HEK293 (cell line): ENCODE results near the gene LRP6.
A peak's percentile ranks its signal among the peaks of the same experiment; 100 is the strongest.

Source experiments
- CTCF ChIA-PET: fragments of 350-600 bp; formaldehyde crosslinking; extraction: SDS; loops from one replicate; lab custom pipeline; 2021; ENCODE audit warnings: antibody characterized with exemption; lab: Yijun Ruan, JAX
- POLR2A ChIA-PET: fragments of 300-600 bp; formaldehyde crosslinking; extraction: SDS; loops from one replicate; lab custom pipeline; 2020; ENCODE audit warnings: antibody characterized with exemption, inconsistent platforms; lab: Yijun Ruan, JAX
- H3K27ac ChIP-seq: fragments of 200-500 bp; sonication (Bioruptor generic); 2 replicates; pipeline ENCODE4 v1.5.1; 2014; ENCODE audit warnings: low read depth, low read length, control low read depth, inconsistent platforms; ENCODE audit errors: extremely low read depth
- H3K36me3 ChIP-seq, 2 experiments: fragments of 200-500 bp in 1 of 2; sonication (Bioruptor generic) in 1 of 2; 1 replicate in 1 of 2; 2 replicates in 1 of 2; pipeline ENCODE4 v1.5.1; 2014 to 2017; ENCODE audit warnings: inconsistent platforms in 2 of 2, low read length in 2 of 2; ENCODE audit not compliant: control insufficient read depth in 2 of 2, insufficient read depth in 1 of 2
- H3K4me1 ChIP-seq: fragments of 200-500 bp; sonication (Bioruptor generic); 2 replicates; pipeline ENCODE4 v1.5.1; 2014; ENCODE audit warnings: mild to moderate bottlenecking, low read length, inconsistent platforms; ENCODE audit not compliant: control insufficient read depth, insufficient read depth
- H3K4me3 ChIP-seq: 2 replicates; pipeline ENCODE4 v1.5.1; 2011; ENCODE audit warnings: low read depth, mild to moderate bottlenecking, control low read depth, low read length, moderate library complexity
- H3K9me3 ChIP-seq: fragments of 200-500 bp; sonication (Bioruptor generic); 2 replicates; pipeline ENCODE4 v1.5.1; 2014; ENCODE audit warnings: low read depth, low read length, inconsistent platforms; ENCODE audit not compliant: control insufficient read depth, insufficient read depth
- GLIS1 ChIP-seq: fragments of 450-650 bp; formaldehyde crosslinking; IDR thresholded peaks from 2 replicates; pipeline ENCODE4 v1.5.1; 2016; ENCODE audit warnings: missing biosample characterization, missing genetic modification characterization
- HOXC10 ChIP-seq: sonication (generic); formaldehyde crosslinking; IDR thresholded peaks from 2 replicates; pipeline ENCODE4 v1.8.1; 2023; ENCODE audit warnings: mild to moderate bottlenecking, missing genetic modification reagents
- KLF10 ChIP-seq: fragments of 450-650 bp; IDR thresholded peaks from 2 replicates; pipeline ENCODE4 v1.5.1; 2018; ENCODE audit warnings: missing biosample characterization, mild to moderate bottlenecking, missing genetic modification characterization
- MZF1 ChIP-seq: fragments of 450-650 bp; formaldehyde crosslinking; IDR thresholded peaks from 2 replicates; pipeline ENCODE4 v1.5.1; 2017; ENCODE audit warnings: missing biosample characterization, missing genetic modification characterization, borderline replicate concordance
- OSR2 ChIP-seq: fragments of 450-650 bp; formaldehyde crosslinking; IDR thresholded peaks from 2 replicates; pipeline ENCODE4 v1.5.1; 2016; ENCODE audit warnings: missing biosample characterization, missing genetic modification characterization
- REPIN1 ChIP-seq: fragments of 450-650 bp; formaldehyde crosslinking; IDR thresholded peaks from 2 replicates; pipeline ENCODE4 v1.5.1; 2017; ENCODE audit warnings: missing biosample characterization, missing genetic modification characterization, low read depth
- ZBTB17 ChIP-seq: fragments of 450-650 bp; formaldehyde crosslinking; IDR thresholded peaks from 2 replicates; pipeline ENCODE4 v1.5.1; 2016; ENCODE audit warnings: missing biosample characterization, missing genetic modification characterization
- ZBTB48 ChIP-seq: fragments of 450-650 bp; formaldehyde crosslinking; IDR thresholded peaks from 2 replicates; pipeline ENCODE4 v1.5.1; 2016; ENCODE audit warnings: missing biosample characterization, missing genetic modification characterization
- ZBTB7A ChIP-seq: fragments of 450-650 bp; formaldehyde crosslinking; IDR thresholded peaks from 2 replicates; pipeline ENCODE4 v1.5.1; 2016; ENCODE audit warnings: low read depth, missing biosample characterization, missing genetic modification characterization
- ZNF132 ChIP-seq: fragments of 450-650 bp; formaldehyde crosslinking; IDR thresholded peaks from 2 replicates; pipeline ENCODE4 v1.5.1; 2017; ENCODE audit warnings: missing biosample characterization, missing genetic modification characterization, borderline replicate concordance
- ZNF133 ChIP-seq: fragments of 450-650 bp; formaldehyde crosslinking; IDR thresholded peaks from 2 replicates; pipeline ENCODE4 v1.5.1; 2016; ENCODE audit warnings: missing biosample characterization, missing genetic modification characterization
- ZNF18 ChIP-seq: fragments of 450-650 bp; formaldehyde crosslinking; IDR thresholded peaks from 2 replicates; pipeline ENCODE4 v1.5.1; 2016; ENCODE audit warnings: missing biosample characterization, missing genetic modification characterization
- ZNF214 ChIP-seq: fragments of 450-650 bp; formaldehyde crosslinking; IDR thresholded peaks from 2 replicates; pipeline ENCODE4 v1.5.1; 2017; ENCODE audit warnings: missing biosample characterization, mild to moderate bottlenecking, missing genetic modification characterization, borderline replicate concordance
- ZNF280C ChIP-seq: fragments of 450-650 bp; formaldehyde crosslinking; IDR thresholded peaks from 2 replicates; pipeline ENCODE4 v1.5.1; 2016; ENCODE audit warnings: missing biosample characterization, missing genetic modification characterization
- ZNF391 ChIP-seq: fragments of 450-650 bp; formaldehyde crosslinking; IDR thresholded peaks from 2 replicates; pipeline ENCODE4 v1.5.1; 2016; ENCODE audit warnings: low read depth, missing biosample characterization, missing genetic modification characterization, borderline replicate concordance
- ZNF513 ChIP-seq: fragments of 450-650 bp; IDR thresholded peaks from 2 replicates; pipeline ENCODE4 v1.5.1; 2018; ENCODE audit warnings: missing biosample characterization, missing genetic modification characterization
- ZNF529 ChIP-seq: fragments of 450-650 bp; formaldehyde crosslinking; IDR thresholded peaks from 2 replicates; pipeline ENCODE4 v1.5.1; 2017; ENCODE audit warnings: missing genetic modification characterization, missing biosample characterization; ENCODE audit not compliant: insufficient replicate concordance
- ZNF530 ChIP-seq: fragments of 450-650 bp; formaldehyde crosslinking; IDR thresholded peaks from 2 replicates; pipeline ENCODE4 v1.5.1; 2016; ENCODE audit warnings: low read depth, missing biosample characterization, missing genetic modification characterization
- ZNF544 ChIP-seq: fragments of 450-650 bp; formaldehyde crosslinking; IDR thresholded peaks from 2 replicates; pipeline ENCODE4 v1.5.0; 2017; ENCODE audit warnings: missing biosample characterization, missing genetic modification characterization
- ZNF560 ChIP-seq: fragments of 450-650 bp; formaldehyde crosslinking; IDR thresholded peaks from 2 replicates; pipeline ENCODE4 v1.5.1; 2017; ENCODE audit warnings: missing biosample characterization, missing genetic modification characterization, borderline replicate concordance
- ZNF600 ChIP-seq: fragments of 450-650 bp; formaldehyde crosslinking; IDR thresholded peaks from 2 replicates; pipeline ENCODE4 v1.5.1; 2016; ENCODE audit warnings: missing biosample characterization, missing genetic modification characterization
- ZNF645 ChIP-seq: fragments of 450-650 bp; formaldehyde crosslinking; IDR thresholded peaks from 2 replicates; pipeline ENCODE4; 2016; ENCODE audit warnings: missing biosample characterization, missing genetic modification characterization
- ZNF654 ChIP-seq: fragments of 450-650 bp; formaldehyde crosslinking; IDR thresholded peaks from 2 replicates; pipeline ENCODE4 v1.5.1; 2016; ENCODE audit warnings: low read depth, missing biosample characterization, missing genetic modification characterization
- ZNF658 ChIP-seq: fragments of 450-650 bp; formaldehyde crosslinking; IDR thresholded peaks from 2 replicates; pipeline ENCODE4; 2016; ENCODE audit warnings: missing biosample characterization, missing genetic modification characterization
- ZNF692 ChIP-seq: fragments of 450-650 bp; formaldehyde crosslinking; IDR thresholded peaks from 2 replicates; pipeline ENCODE4 v1.5.1; 2016; ENCODE audit warnings: missing biosample characterization, missing genetic modification characterization
- ZSCAN4 ChIP-seq: fragments of 450-650 bp; formaldehyde crosslinking; IDR thresholded peaks from 2 replicates; pipeline ENCODE4 v1.5.1; 2017; ENCODE audit warnings: missing biosample characterization, missing genetic modification characterization

LRP6 gene

GRCh38 chr12:12083688-12084087, 183.2 kb downstream of the LRP6 start:
- Histone ChIP-seq H3K4me1 (no peaks in the 10 kb centered on the region), H3K36me3 (no peaks in the 10 kb centered on the region), H3K27ac (no peak overlapping the region), H3K9me3 (no peaks in the 10 kb centered on the region), H3K4me3 (no peak overlapping the region)
- CTCF ChIA-PET: interaction anchor here (0.6 to 5.2 kb wide), 8 partner anchors 11 to 353 kb away, joined by 3 to 40 read pairs (median 4); no protein-coding TSS in a partner anchor
- no peak for TF ChIP-seq KLF10 (tag by site-specific recombination)
- TF ChIP-seq ZNF658 (tag by site-specific recombination): no peak
- TF ChIP-seq ZNF133 (tag by site-specific recombination): no peak
- TF ChIP-seq ZNF529 (tag by site-specific recombination): no peak
- TF ChIP-seq HOXC10 (CRISPR knock-in tag): no peak
- TF ChIP-seq ZBTB17 (tag by site-specific recombination): no peak
- TF ChIP-seq ZNF600 (tag by site-specific recombination): no peak
- TF ChIP-seq MZF1 (tag by site-specific recombination): no peak
- TF ChIP-seq ZNF18: no peak
- no peak for TF ChIP-seq ZNF513 (tag by site-specific recombination)
- POLR2A ChIA-PET: no interaction called here

GRCh38 chr12:12081836-12082497, 184.9 kb downstream of the LRP6 start:
- Histone ChIP-seq H3K36me3 (no peaks in the 10 kb centered on the region), H3K27ac (no peak overlapping the region), H3K9me3 (no peaks in the 10 kb centered on the region), H3K4me3 (no peak overlapping the region), H3K4me1 (no peaks in the 10 kb centered on the region)
- ChIA-PET POLR2A (interaction anchor here (0.6 to 1.9 kb wide), 2 partner anchors 185 to 801 kb away, joined by 5 to 6 read pairs; partner anchors contain the start of gene LRP6), CTCF (interaction anchor here (0.6 to 5.2 kb wide), 11 partner anchors 13 to 622 kb away, joined by 3 to 40 read pairs (median 4); partner anchors contain the start of gene BORCS5)
- TF ChIP-seq ZNF544 (tag by site-specific recombination): no peak
- no peak for TF ChIP-seq ZBTB7A (tag by site-specific recombination)
- TF ChIP-seq ZNF214 (tag by site-specific recombination): no peak
- TF ChIP-seq ZNF530 (tag by site-specific recombination): no peak
- TF ChIP-seq OSR2 (tag by site-specific recombination): no peak
- no peak for TF ChIP-seq ZNF132 (tag by site-specific recombination)
- TF ChIP-seq ZNF645: no peak
- no peak for TF ChIP-seq REPIN1
- no peak for TF ChIP-seq ZNF391 (tag by site-specific recombination)
- TF ChIP-seq ZSCAN4 (tag by site-specific recombination): no peak
- no peak for TF ChIP-seq ZNF560 (tag by site-specific recombination)
- TF ChIP-seq ZNF280C (tag by site-specific recombination): no peak
- peak; percentile 37; the same call in 1 of the 2 replicates for TF ChIP-seq GLIS1
- TF ChIP-seq ZBTB48 (tag by site-specific recombination): no peak
- TF ChIP-seq ZNF692 (tag by site-specific recombination): no peak
- TF ChIP-seq ZNF654 (tag by site-specific recombination): peak; percentile 91
